DOHH2 (cell line): ENCODE results near the gene ACTL6B.

ENCODE experiments used
- H3F3A ChIP-seq: fragments of 200-600 bp; sonication (generic), shearing (Covaris generic); 2 replicates; pipeline ENCODE4 v1.6.0; 2016; ENCODE audit warnings: antibody characterized with exemption, mild to moderate bottlenecking; ENCODE audit not compliant: control insufficient read depth, insufficient read depth
- H3K27ac ChIP-seq: fragments of 200-600 bp; sonication (generic); 2 replicates; pipeline ENCODE4 v1.5.1; 2014; ENCODE audit warnings: low read depth, mild to moderate bottlenecking, low read length, moderate library complexity
- H3K27me3 ChIP-seq: fragments of 200-600 bp; sonication (generic); 2 replicates; pipeline ENCODE4 v1.6.1; 2014; ENCODE audit warnings: mild to moderate bottlenecking, low read length, mixed read lengths; ENCODE audit not compliant: control insufficient read depth
- H3K36me3 ChIP-seq: fragments of 200-600 bp; sonication (generic); 2 replicates; pipeline ENCODE4 v1.6.1; 2014; ENCODE audit warnings: mild to moderate bottlenecking, low read length, moderate library complexity, mixed read lengths; ENCODE audit not compliant: control insufficient read depth
- H3K4me1 ChIP-seq: fragments of 200-600 bp; sonication (generic); 2 replicates; pipeline ENCODE4 v1.6.1; 2014; ENCODE audit warnings: mild to moderate bottlenecking, low read length, mixed read lengths; ENCODE audit not compliant: control insufficient read depth
- H3K4me2 ChIP-seq: fragments of 200-600 bp; sonication (generic); 2 replicates; pipeline ENCODE4 v1.6.0; 2014; ENCODE audit warnings: mild to moderate bottlenecking, low read length, moderate library complexity
- H3K4me3 ChIP-seq: fragments of 200-600 bp; sonication (generic); 2 replicates; pipeline ENCODE4 v1.5.1; 2014; ENCODE audit warnings: mild to moderate bottlenecking, low read length, mixed read lengths
- H3K79me2 ChIP-seq: fragments of 200-600 bp; sonication (generic); 2 replicates; pipeline ENCODE4 v1.6.1; 2014; ENCODE audit warnings: mild to moderate bottlenecking, low read length, mixed read lengths; ENCODE audit not compliant: control insufficient read depth
- H3K9me2 ChIP-seq: fragments of 200-600 bp; sonication (generic); replicated peaks from 2 replicates; pipeline ENCODE4 v1.6.1; 2014; ENCODE audit warnings: mild to moderate bottlenecking, low read length, mixed read lengths; ENCODE audit not compliant: control insufficient read depth
- H3K9me3 ChIP-seq: fragments of 200-600 bp; sonication (generic); 2 replicates; pipeline ENCODE4 v1.6.1; 2014; ENCODE audit warnings: antibody characterized with exemption, low read length, mixed read lengths; ENCODE audit not compliant: control insufficient read depth, insufficient read depth
- H4K20me1 ChIP-seq: fragments of 200-600 bp; sonication (generic); 2 replicates; pipeline ENCODE4 v1.6.0; 2014; ENCODE audit warnings: low read depth, mild to moderate bottlenecking, antibody characterized with exemption, low read length, moderate library complexity; ENCODE audit not compliant: control insufficient read depth, insufficient read depth
- CTCF ChIP-seq: fragments of 200-600 bp; sonication (generic); IDR thresholded peaks from one replicate; pipeline ENCODE4 v1.5.1; 2014; ENCODE audit warnings: antibody characterized with exemption, mild to moderate bottlenecking, low read depth, low read length; ENCODE audit not compliant: poor library complexity, severe bottlenecking
- EZH2phosphoT487 ChIP-seq: fragments of 200-600 bp; sonication (generic); IDR thresholded peaks from 2 replicates; pipeline ENCODE4 v1.6.1; 2017; ENCODE audit warnings: borderline replicate concordance, mild to moderate bottlenecking, antibody characterized with exemption, low read length, moderate library complexity, mixed read lengths

Gene ACTL6B

GRCh38 chr7:100626055-100626454 is 30.2 kb downstream of the ACTL6B start:
- Histone ChIP-seq H3F3A (peaks cover 8% of the 10 kb centered on the region; the same call in 1 of the 2 replicates), H3K79me2 (no peaks in the 10 kb centered on the region), H3K4me1 (peaks cover 15% of the 10 kb centered on the region), H3K4me2 (peak overlapping the region; percentile 89), H4K20me1 (no peaks in the 10 kb centered on the region), H3K27ac (no peak overlapping the region), H3K27me3 (peaks cover 3% of the 10 kb centered on the region), H3K4me3 (peak overlapping the region; percentile 74), H3K9me2 (no peaks in the 10 kb centered on the region), H3K36me3 (no peaks in the 10 kb centered on the region), H3K9me3 (no peaks in the 10 kb centered on the region)
- TF ChIP-seq EZH2phosphoT487 (no peak), CTCF (no peak)

GRCh38 chr7:100623951-100624824 is 32.1 kb downstream of the ACTL6B start:
- no peaks in the 10 kb centered on the region for H3K36me3 ChIP-seq
- H3K9me3 ChIP-seq: no peaks in the 10 kb centered on the region
- no peaks in the 10 kb centered on the region for H3K79me2 ChIP-seq
- peaks cover 8% of the 10 kb centered on the region for H3K27me3 ChIP-seq
- no peak for TF ChIP-seq CTCF
- no peak for TF ChIP-seq EZH2phosphoT487
- no peak overlapping the region for H3K27ac ChIP-seq
- no peaks in the 10 kb centered on the region for H4K20me1 ChIP-seq
- no peak overlapping the region for H3K4me2 ChIP-seq
- no peak overlapping the region for H3K4me3 ChIP-seq
- H3K9me2 ChIP-seq: no peaks in the 10 kb centered on the region
- peaks cover 15% of the 10 kb centered on the region for H3K4me1 ChIP-seq
- peaks cover 4% of the 10 kb centered on the region; the same call in 1 of the 2 replicates for H3F3A ChIP-seq

GRCh38 chr7:100621554-100621953 is 34.7 kb downstream of the ACTL6B start:
- no peaks in the 10 kb centered on the region for H3K9me3 ChIP-seq
- no peak overlapping the region for H3K27ac ChIP-seq
- H3K36me3 ChIP-seq: no peaks in the 10 kb centered on the region
- peaks cover 6% of the 10 kb centered on the region for H3K4me1 ChIP-seq
- H3K27me3 ChIP-seq: peaks cover 16% of the 10 kb centered on the region
- no peak overlapping the region for H3K4me2 ChIP-seq
- H3K79me2 ChIP-seq: no peaks in the 10 kb centered on the region
- H3F3A ChIP-seq: peaks cover 4% of the 10 kb centered on the region; the same call in 1 of the 2 replicates
- no peak overlapping the region for H3K4me3 ChIP-seq
- TF ChIP-seq EZH2phosphoT487 (no peak), CTCF (no peak)
- H3K9me2 ChIP-seq: no peaks in the 10 kb centered on the region
- no peaks in the 10 kb centered on the region for H4K20me1 ChIP-seq
